ENCODE data around the gene PCDH19. TPM values are rescaled to one million over a fixed set of nuclear protein-coding genes. Genes with fewer than 3 reads are reported as not detected.
A peak's percentile ranks its signal among the peaks of the same experiment; 100 is the strongest.

Gene PCDH19
- polyA plus RNA-seq, 4 donors: 0.59 to 0.64 TPM; not detected in 2

- Histone ChIP-seq H3K4me3 (ENCODE audit: low read depth in 1 of 3, low read length in 3 of 3) (no peak overlapping the region), H3K4me1 (ENCODE audit: control insufficient read depth in 3 of 3, insufficient read depth in 2 of 3, low read depth in 1 of 3, low read length in 2 of 3) (no peaks in the 10 kb centered on the region), H3K36me3 (ENCODE audit: control insufficient read depth in 3 of 3, insufficient read depth in 2 of 3, low read depth in 1 of 3, low read length in 3 of 3) (no peaks in the 10 kb centered on the region), H3K27me3 (ENCODE audit: control insufficient read depth in 3 of 3, insufficient read depth in 3 of 3, low read length in 3 of 3) (no peaks in the 10 kb centered on the region), H3K27ac (ENCODE audit: low read depth in 1 of 3, low read length in 2 of 3) (no peak overlapping the region), H3K9me3 (ENCODE audit: control insufficient read depth in 2 of 2, insufficient read depth in 1 of 2, low read depth in 1 of 2, low read length in 1 of 2) (no peaks in the 10 kb centered on the region)
- DNase-seq: no peak
- WGBS, 3 donors: 57 to 63% (median 63%) methylated on average over 4 of the region's 4 CpGs
- FAIRE-seq: no peak
Observed at GRCh38 chrX:100424012-100424411, 13.9 kb upstream of the PCDH19 start.

- no peaks in the 10 kb centered on the region for H3K36me3 ChIP-seq (ENCODE audit: control insufficient read depth in 3 of 3, insufficient read depth in 2 of 3, low read depth in 1 of 3, low read length in 3 of 3)
- H3K9me3 ChIP-seq (ENCODE audit: control insufficient read depth in 2 of 2, insufficient read depth in 1 of 2, low read depth in 1 of 2, low read length in 1 of 2): no peaks in the 10 kb centered on the region
- 37 to 64% (median 49%) methylated on average over 2 of the region's 2 CpGs for WGBS, 3 donors
- no peak for DNase-seq
- no peak overlapping the region for H3K4me3 ChIP-seq (ENCODE audit: low read depth in 1 of 3, low read length in 3 of 3)
- no peaks in the 10 kb centered on the region for H3K4me1 ChIP-seq (ENCODE audit: control insufficient read depth in 3 of 3, insufficient read depth in 2 of 3, low read depth in 1 of 3, low read length in 2 of 3)
- H3K27ac ChIP-seq (ENCODE audit: low read depth in 1 of 3, low read length in 2 of 3): no peak overlapping the region
- peaks cover 0 to 2% (median 0%) of the 10 kb centered on the region in 3 donors for H3K27me3 ChIP-seq (ENCODE audit: control insufficient read depth in 3 of 3, insufficient read depth in 3 of 3, low read length in 3 of 3)
- FAIRE-seq: no peak
Observed at GRCh38 chrX:100418556-100418955, 8.5 kb upstream of the PCDH19 start.

GRCh38 chrX:100417681-100418080 is 7.6 kb upstream of the PCDH19 start:
- Histone ChIP-seq H3K9me3 (ENCODE audit: control insufficient read depth in 2 of 2, insufficient read depth in 1 of 2, low read depth in 1 of 2, low read length in 1 of 2) (no peaks in the 10 kb centered on the region), H3K27me3 (ENCODE audit: control insufficient read depth in 3 of 3, insufficient read depth in 3 of 3, low read length in 3 of 3) (peaks cover 0 to 3% (median 2%) of the 10 kb centered on the region in 3 donors), H3K4me1 (ENCODE audit: control insufficient read depth in 3 of 3, insufficient read depth in 2 of 3, low read depth in 1 of 3, low read length in 2 of 3) (no peaks in the 10 kb centered on the region), H3K36me3 (ENCODE audit: control insufficient read depth in 3 of 3, insufficient read depth in 2 of 3, low read depth in 1 of 3, low read length in 3 of 3) (no peaks in the 10 kb centered on the region), H3K27ac (ENCODE audit: low read depth in 1 of 3, low read length in 2 of 3) (no peak overlapping the region), H3K4me3 (ENCODE audit: low read depth in 1 of 3, low read length in 3 of 3) (no peak overlapping the region)
- FAIRE-seq (no peak), DNase-seq (no peak)
- WGBS, 3 donors: 37 to 63% (median 50%) methylated on average over 3 of the region's 3 CpGs

GRCh38 chrX:100413229-100413628 is 3.2 kb upstream of the PCDH19 start:
- FAIRE-seq (no peak), DNase-seq (peak; percentile 31 to 54)
- no peaks in the 10 kb centered on the region for H3K4me1 ChIP-seq (ENCODE audit: control insufficient read depth in 3 of 3, insufficient read depth in 2 of 3, low read depth in 1 of 3, low read length in 2 of 3)
- no peaks in the 10 kb centered on the region for H3K36me3 ChIP-seq (ENCODE audit: control insufficient read depth in 3 of 3, insufficient read depth in 2 of 3, low read depth in 1 of 3, low read length in 3 of 3)
- WGBS, 3 donors: 1 to 3% (median 2%) methylated on average over 5 of the region's 5 CpGs
- no peaks in the 10 kb centered on the region for H3K9me3 ChIP-seq (ENCODE audit: control insufficient read depth in 2 of 2, insufficient read depth in 1 of 2, low read depth in 1 of 2, low read length in 1 of 2)
- no peak overlapping the region for H3K27ac ChIP-seq (ENCODE audit: low read depth in 1 of 3, low read length in 2 of 3)
- H3K4me3 ChIP-seq (ENCODE audit: low read depth in 1 of 3, low read length in 3 of 3): no peak overlapping the region
- H3K27me3 ChIP-seq (ENCODE audit: control insufficient read depth in 3 of 3, insufficient read depth in 3 of 3, low read length in 3 of 3): peaks cover 3 to 37% (median 8%) of the 10 kb centered on the region in 3 donors

- H3K27ac ChIP-seq (ENCODE audit: low read depth in 1 of 3, low read length in 2 of 3): no peak overlapping the region
- H3K9me3 ChIP-seq (ENCODE audit: control insufficient read depth in 2 of 2, insufficient read depth in 1 of 2, low read depth in 1 of 2, low read length in 1 of 2): no peaks in the 10 kb centered on the region
- H3K4me1 ChIP-seq (ENCODE audit: control insufficient read depth in 3 of 3, insufficient read depth in 2 of 3, low read depth in 1 of 3, low read length in 2 of 3): no peaks in the 10 kb centered on the region
- DNase-seq (no peak), FAIRE-seq (no peak)
- H3K36me3 ChIP-seq (ENCODE audit: control insufficient read depth in 3 of 3, insufficient read depth in 2 of 3, low read depth in 1 of 3, low read length in 3 of 3): no peaks in the 10 kb centered on the region
- WGBS, 3 donors: 22 to 40% (median 24%) methylated on average over 36 of the region's 36 CpGs
- H3K27me3 ChIP-seq (ENCODE audit: control insufficient read depth in 3 of 3, insufficient read depth in 3 of 3, low read length in 3 of 3): peaks cover 8 to 48% (median 12%) of the 10 kb centered on the region in 3 donors
- H3K4me3 ChIP-seq (ENCODE audit: low read depth in 1 of 3, low read length in 3 of 3): no peak overlapping the region
Observed at GRCh38 chrX:100411802-100412715, 2.0 kb upstream of the PCDH19 start.

- FAIRE-seq (no peak), DNase-seq (no peak)
- 5 to 49% (median 14%) methylated on average over 45 to 53 of the region's 53 CpGs for WGBS, 3 donors
- H3K9me3 ChIP-seq (ENCODE audit: control insufficient read depth in 2 of 2, insufficient read depth in 1 of 2, low read depth in 1 of 2, low read length in 1 of 2): no peaks in the 10 kb centered on the region
- no peak overlapping the region for H3K4me3 ChIP-seq (ENCODE audit: low read depth in 1 of 3, low read length in 3 of 3)
- H3K27ac ChIP-seq (ENCODE audit: low read depth in 1 of 3, low read length in 2 of 3): no peak overlapping the region
- H3K36me3 ChIP-seq (ENCODE audit: control insufficient read depth in 3 of 3, insufficient read depth in 2 of 3, low read depth in 1 of 3, low read length in 3 of 3): no peaks in the 10 kb centered on the region
- no peaks in the 10 kb centered on the region for H3K4me1 ChIP-seq (ENCODE audit: control insufficient read depth in 3 of 3, insufficient read depth in 2 of 3, low read depth in 1 of 3, low read length in 2 of 3)
- H3K27me3 ChIP-seq (ENCODE audit: control insufficient read depth in 3 of 3, insufficient read depth in 3 of 3, low read length in 3 of 3): peaks cover 8 to 56% (median 21%) of the 10 kb centered on the region in 3 donors
Observed at GRCh38 chrX:100410901-100411801, 1.1 kb upstream of the PCDH19 start.

- no peaks in the 10 kb centered on the region for H3K4me1 ChIP-seq (ENCODE audit: control insufficient read depth in 3 of 3, insufficient read depth in 2 of 3, low read depth in 1 of 3, low read length in 2 of 3)
- peaks cover 8 to 65% (median 21%) of the 10 kb centered on the region in 3 donors for H3K27me3 ChIP-seq (ENCODE audit: control insufficient read depth in 3 of 3, insufficient read depth in 3 of 3, low read length in 3 of 3)
- peak overlapping the region; percentile 15 to 34 (median 27) for H3K4me3 ChIP-seq (ENCODE audit: low read depth in 1 of 3, low read length in 3 of 3)
- WGBS, 3 donors: 4 to 50% (median 17%) methylated on average over 33 to 87 of the region's 87 CpGs
- no peak for DNase-seq
- no peak overlapping the region for H3K27ac ChIP-seq (ENCODE audit: low read depth in 1 of 3, low read length in 2 of 3)
- no peaks in the 10 kb centered on the region for H3K36me3 ChIP-seq (ENCODE audit: control insufficient read depth in 3 of 3, insufficient read depth in 2 of 3, low read depth in 1 of 3, low read length in 3 of 3)
- no peaks in the 10 kb centered on the region for H3K9me3 ChIP-seq (ENCODE audit: control insufficient read depth in 2 of 2, insufficient read depth in 1 of 2, low read depth in 1 of 2, low read length in 1 of 2)
- no peak for FAIRE-seq
Observed at GRCh38 chrX:100408713-100409609, 1.1 kb downstream of the PCDH19 start.

Measured in small intestine (tissue), 7 donors.